PC-3 (cell line): ENCODE data around the gene DPF3. TPM values are rescaled to one million over a fixed set of nuclear protein-coding genes. Genes with fewer than 3 reads are reported as not detected.

Experiments used
- ATAC-seq: fragments of 200-7000 bp; cut with Tn5 transposase; 2 replicates; pipeline ENCODE4 v1.9.1; 2020; ENCODE audit warnings: mild to moderate bottlenecking, moderate library complexity
- BruUV-seq: library from RNA; stranded (reverse); fragments of 400-500 nt; replicated peaks from 2 replicates; lab custom pipeline; 2021; lab: Mats Ljungman, UMichigan
- CTCF ChIA-PET: fragments of 300-600 bp; sonication (Branson Sonifier 250); formaldehyde crosslinking; loops from one replicate; lab custom pipeline; 2022; ENCODE audit warnings: antibody characterized with exemption; lab: Charles Lee
- POLR2A ChIA-PET: fragments of 300-600 bp; sonication (Branson Sonifier 250); formaldehyde crosslinking; loops from one replicate; lab custom pipeline; 2022; ENCODE audit warnings: antibody characterized with exemption; ENCODE audit not compliant: unreplicated experiment; lab: Charles Lee
- DNase-seq: peaks from one replicate; pipeline ENCODE4 v3.0.0-alpha.2; 2015
- H2AFZ ChIP-seq: fragments of 300-600 bp; sonication (generic); 2 replicates; pipeline ENCODE4 v1.6.0; 2016; ENCODE audit warnings: antibody characterized with exemption, low read length
- H3F3A ChIP-seq: fragments of 300-600 bp; sonication (generic); one replicate; pipeline ENCODE4 v1.6.0; 2017; ENCODE audit warnings: antibody characterized with exemption, low read length, control low read depth, mild to moderate bottlenecking; ENCODE audit not compliant: unreplicated experiment
- H3K27ac ChIP-seq: fragments of 300-600 bp; sonication (generic); 2 replicates; pipeline ENCODE4 v1.5.1; 2016; ENCODE audit warnings: mild to moderate bottlenecking, low read length
- H3K27me3 ChIP-seq: fragments of 300-600 bp; sonication (generic); 2 replicates; pipeline ENCODE4 v1.6.1; 2016; ENCODE audit warnings: low read length, mixed read lengths
- H3K36me3 ChIP-seq: fragments of 300-600 bp; sonication (generic); 2 replicates; pipeline ENCODE4 v1.6.1; 2016; ENCODE audit warnings: low read depth, mixed run types, low read length, mixed read lengths
- H3K4me1 ChIP-seq: fragments of 300-600 bp; sonication (generic); 2 replicates; pipeline ENCODE4 v1.5.1; 2016; ENCODE audit warnings: low read length; ENCODE audit not compliant: insufficient read depth
- H3K4me2 ChIP-seq: fragments of 300-600 bp; sonication (generic); 2 replicates; pipeline ENCODE4 v1.6.0; 2016; ENCODE audit warnings: low read length
- H3K4me3 ChIP-seq: fragments of 300-600 bp; sonication (generic); 2 replicates; pipeline ENCODE4 v1.5.1; 2016; ENCODE audit warnings: mild to moderate bottlenecking, low read length, mixed read lengths
- H3K79me2 ChIP-seq: fragments of 300-600 bp; sonication (generic); 2 replicates; pipeline ENCODE4 v1.6.1; 2017; ENCODE audit warnings: low read length, mixed read lengths
- H3K9ac ChIP-seq: fragments of 300-600 bp; sonication (generic); 2 replicates; pipeline ENCODE4 v1.6.0; 2016; ENCODE audit warnings: mild to moderate bottlenecking, low read length
- H3K9me2 ChIP-seq: fragments of 300-600 bp; sonication (generic); replicated peaks from 2 replicates; pipeline ENCODE4 v1.6.1; 2016; ENCODE audit warnings: mixed run types, low read length, mixed read lengths
- H3K9me3 ChIP-seq: fragments of 300-600 bp; sonication (generic); 2 replicates; pipeline ENCODE4 v1.6.1; 2016; ENCODE audit warnings: low read length, mixed read lengths
- H4K20me1 ChIP-seq: fragments of 300-600 bp; sonication (generic); 2 replicates; pipeline ENCODE4 v1.6.1; 2016; ENCODE audit warnings: low read length, mixed read lengths
- CTCF ChIP-seq: fragments of 300-600 bp; sonication (generic); conservative IDR thresholded peaks from 2 replicates; pipeline ENCODE4 v1.5.1; 2017; ENCODE audit warnings: antibody characterized with exemption, low read depth, mild to moderate bottlenecking, low read length
- EZH2 ChIP-seq: fragments of 300-600 bp; sonication (generic); IDR thresholded peaks from one replicate; pipeline ENCODE4 v1.6.1; 2017; ENCODE audit warnings: antibody characterized with exemption, mild to moderate bottlenecking, low read length; ENCODE audit not compliant: unreplicated experiment
- EZH2phosphoT487 ChIP-seq: fragments of 300-600 bp; sonication (generic); IDR thresholded peaks from 2 replicates; pipeline ENCODE4 v1.6.1; 2018; ENCODE audit warnings: mild to moderate bottlenecking, antibody characterized with exemption, low read length, borderline replicate concordance
- intact Hi-C: fragments of 100-400 bp; cut with micrococcal nuclease; formaldehyde crosslinking; loops from 2 replicates; pipeline ENCODE4 v1.9.0; 2023
- total RNA-seq: library from RNA; depleted of rRNA; stranded (reverse); fragments of >200 nt; gene quantifications from 2 replicates; pipeline ENCODE4 v1.2.3, GENCODE V29; 2014

The DPF3 gene
- total RNA-seq, 1 experiment from 2014 or later = 16.6 TPM

GRCh38 chr14:72830786-72831594 is 62.9 kb downstream of the DPF3 start:
- no peak overlapping the region for H3K4me3 ChIP-seq
- BruUV-seq = no TSS peak
- H3K4me1 ChIP-seq = no peaks in the 10 kb centered on the region
- intact Hi-C loops = no loop called here
- no peaks in the 10 kb centered on the region; the same call in 1 of the 2 replicates for H4K20me1 ChIP-seq
- H3K36me3 ChIP-seq = no peaks in the 10 kb centered on the region
- ChIA-PET CTCF (interaction anchor here (0.6 kb wide), 1 partner anchor 297 kb away, joined by 3 read pairs; no protein-coding TSS in a partner anchor), POLR2A (no interaction called here)
- no peaks in the 10 kb centered on the region for H3K9me3 ChIP-seq
- H2AFZ ChIP-seq = no peak overlapping the region
- no peak overlapping the region for H3K27ac ChIP-seq
- no peak for TF ChIP-seq CTCF
- no peak for TF ChIP-seq EZH2phosphoT487
- no peak for TF ChIP-seq EZH2
- H3K9me2 ChIP-seq = no peaks in the 10 kb centered on the region
- H3K9ac ChIP-seq = no peak overlapping the region
- H3K79me2 ChIP-seq = 0 out of 2 replicates have a peak, but pooled peaks cover 8% of the 10 kb centered on the region
- H3K4me2 ChIP-seq = no peak overlapping the region
- ATAC-seq (no peak), DNase-seq (no peak)
- H3F3A ChIP-seq = no peaks in the 10 kb centered on the region
- H3K27me3 ChIP-seq = no peaks in the 10 kb centered on the region

- ATAC-seq = no peak
- Histone ChIP-seq H3K4me2 (no peak overlapping the region), H3K79me2 (0 out of 2 replicates have a peak, but pooled peaks cover 8% of the 10 kb centered on the region), H3K27ac (no peak overlapping the region), H3K9me3 (no peaks in the 10 kb centered on the region), H3K9ac (no peak overlapping the region), H3F3A (no peaks in the 10 kb centered on the region), H3K4me3 (no peak overlapping the region), H3K36me3 (no peaks in the 10 kb centered on the region), H4K20me1 (no peaks in the 10 kb centered on the region; the same call in 1 of the 2 replicates), H3K4me1 (no peaks in the 10 kb centered on the region), H3K9me2 (no peaks in the 10 kb centered on the region), H3K27me3 (no peaks in the 10 kb centered on the region), H2AFZ (no peak overlapping the region)
- no peak for DNase-seq
- intact Hi-C loops = no loop called here
- ChIA-PET CTCF (no interaction called here), POLR2A (no interaction called here)
- BruUV-seq = no TSS peak
- TF ChIP-seq EZH2phosphoT487 = no peak
- TF ChIP-seq CTCF = no peak
- TF ChIP-seq EZH2 = no peak
These were observed 63.5 kb downstream of the DPF3 start for GRCh38 chr14:72830356-72830755.

GRCh38 chr14:72828604-72829003 is 65.3 kb downstream of the DPF3 start:
- ATAC-seq (no peak), DNase-seq (no peak)
- Histone ChIP-seq H3K79me2 (0 out of 2 replicates have a peak, but pooled peaks cover 8% of the 10 kb centered on the region), H3K4me1 (no peaks in the 10 kb centered on the region), H4K20me1 (no peaks in the 10 kb centered on the region; the same call in 1 of the 2 replicates), H3K4me2 (no peak overlapping the region), H3K9me2 (no peaks in the 10 kb centered on the region), H3K9me3 (no peaks in the 10 kb centered on the region), H3K36me3 (no peaks in the 10 kb centered on the region), H3K27me3 (no peaks in the 10 kb centered on the region), H3K4me3 (no peak overlapping the region), H3K27ac (no peak overlapping the region), H3F3A (no peaks in the 10 kb centered on the region), H2AFZ (no peak overlapping the region), H3K9ac (no peak overlapping the region)
- intact Hi-C loops = no loop called here
- ChIA-PET POLR2A (no interaction called here), CTCF (no interaction called here)
- TF ChIP-seq EZH2 (no peak), CTCF (no peak)
- no TSS peak for BruUV-seq
